ENCODE data around the gene CLEC20A.

DNA sequence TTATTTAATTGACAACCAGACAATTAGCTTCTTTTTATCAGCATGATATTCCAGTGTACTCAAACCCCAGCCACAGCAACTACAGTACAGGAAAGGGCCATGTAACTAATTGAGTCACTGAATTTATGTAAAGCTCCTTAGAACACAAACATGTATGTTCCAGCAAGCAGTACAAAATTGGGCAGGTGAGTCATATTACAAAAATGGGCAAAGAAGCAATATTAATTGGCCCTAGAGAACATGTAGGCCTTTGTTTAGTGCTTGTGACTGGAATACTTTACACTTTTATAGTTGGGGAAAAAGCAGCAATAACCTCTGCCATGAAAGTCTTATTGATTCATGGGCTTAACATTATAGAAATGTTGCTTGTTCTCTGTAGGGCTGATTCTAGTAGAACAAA is 31.8 kb downstream of the CLEC20A start:
- TF ChIP-seq, protein P1, sequence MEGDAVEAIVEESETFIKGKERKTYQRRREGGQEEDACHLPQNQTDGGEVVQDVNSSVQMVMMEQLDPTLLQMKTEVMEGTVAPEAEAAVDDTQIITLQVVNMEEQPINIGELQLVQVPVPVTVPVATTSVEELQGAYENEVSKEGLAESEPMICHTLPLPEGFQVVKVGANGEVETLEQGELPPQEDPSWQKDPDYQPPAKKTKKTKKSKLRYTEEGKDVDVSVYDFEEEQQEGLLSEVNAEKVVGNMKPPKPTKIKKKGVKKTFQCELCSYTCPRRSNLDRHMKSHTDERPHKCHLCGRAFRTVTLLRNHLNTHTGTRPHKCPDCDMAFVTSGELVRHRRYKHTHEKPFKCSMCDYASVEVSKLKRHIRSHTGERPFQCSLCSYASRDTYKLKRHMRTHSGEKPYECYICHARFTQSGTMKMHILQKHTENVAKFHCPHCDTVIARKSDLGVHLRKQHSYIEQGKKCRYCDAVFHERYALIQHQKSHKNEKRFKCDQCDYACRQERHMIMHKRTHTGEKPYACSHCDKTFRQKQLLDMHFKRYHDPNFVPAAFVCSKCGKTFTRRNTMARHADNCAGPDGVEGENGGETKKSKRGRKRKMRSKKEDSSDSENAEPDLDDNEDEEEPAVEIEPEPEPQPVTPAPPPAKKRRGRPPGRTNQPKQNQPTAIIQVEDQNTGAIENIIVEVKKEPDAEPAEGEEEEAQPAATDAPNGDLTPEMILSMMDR (IDR thresholded peaks at IDR 0.05): no peak
- TF ChIP-seq EZH2 (IDR thresholded peaks at IDR 0.05; ENCODE audit: borderline replicate concordance, insufficient read depth, low read depth, low read length, poor library complexity, severe bottlenecking): no peak
